ENCODE measurements around the gene C4B.
"Not testable (repeated sequence)": the region's sequence is repeated elsewhere in the genome, so short reads cannot be mapped to it uniquely, and the experiment has no call there.

DNA sequence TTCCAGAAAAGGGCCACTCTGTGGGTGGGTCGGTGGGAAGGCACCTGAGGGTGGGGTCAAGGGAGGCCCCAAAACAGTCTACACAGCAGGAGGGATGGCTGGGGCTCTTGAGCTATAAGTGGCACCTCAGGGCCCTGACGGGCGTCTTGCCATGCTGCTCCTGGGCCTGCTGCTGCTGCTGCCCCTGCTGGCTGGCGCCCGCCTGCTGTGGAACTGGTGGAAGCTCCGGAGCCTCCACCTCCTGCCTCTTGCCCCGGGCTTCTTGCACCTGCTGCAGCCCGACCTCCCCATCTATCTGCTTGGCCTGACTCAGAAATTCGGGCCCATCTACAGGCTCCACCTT, 9.1 kb upstream of the C4B start:
- TF ChIP-seq, protein P1, sequence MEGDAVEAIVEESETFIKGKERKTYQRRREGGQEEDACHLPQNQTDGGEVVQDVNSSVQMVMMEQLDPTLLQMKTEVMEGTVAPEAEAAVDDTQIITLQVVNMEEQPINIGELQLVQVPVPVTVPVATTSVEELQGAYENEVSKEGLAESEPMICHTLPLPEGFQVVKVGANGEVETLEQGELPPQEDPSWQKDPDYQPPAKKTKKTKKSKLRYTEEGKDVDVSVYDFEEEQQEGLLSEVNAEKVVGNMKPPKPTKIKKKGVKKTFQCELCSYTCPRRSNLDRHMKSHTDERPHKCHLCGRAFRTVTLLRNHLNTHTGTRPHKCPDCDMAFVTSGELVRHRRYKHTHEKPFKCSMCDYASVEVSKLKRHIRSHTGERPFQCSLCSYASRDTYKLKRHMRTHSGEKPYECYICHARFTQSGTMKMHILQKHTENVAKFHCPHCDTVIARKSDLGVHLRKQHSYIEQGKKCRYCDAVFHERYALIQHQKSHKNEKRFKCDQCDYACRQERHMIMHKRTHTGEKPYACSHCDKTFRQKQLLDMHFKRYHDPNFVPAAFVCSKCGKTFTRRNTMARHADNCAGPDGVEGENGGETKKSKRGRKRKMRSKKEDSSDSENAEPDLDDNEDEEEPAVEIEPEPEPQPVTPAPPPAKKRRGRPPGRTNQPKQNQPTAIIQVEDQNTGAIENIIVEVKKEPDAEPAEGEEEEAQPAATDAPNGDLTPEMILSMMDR (IDR thresholded peaks at IDR 0.05): not testable (repeated sequence)
- TF ChIP-seq POLR2AphosphoS5 (IDR thresholded peaks at IDR 0.05): not testable (repeated sequence)

All from breast epithelium (tissue), 3 donors.